ENCODE results near the gene PAPOLB.

Gene PAPOLB

GRCh38 chr7:4841836-4842235 is 20.0 kb downstream of the PAPOLB start:
- no peak overlapping the region for H3K4me3 ChIP-seq (replicated peaks in 1 of 2; ENCODE audit: low read depth in 2 of 2, low read length in 2 of 2)

GRCh38 chr7:4841007-4841784 is 20.6 kb downstream of the PAPOLB start:
- no peak overlapping the region for H3K4me3 ChIP-seq (replicated peaks in 1 of 2; ENCODE audit: low read depth in 2 of 2, low read length in 2 of 2)
- no peak for TF ChIP-seq CTCF (IDR thresholded peaks at IDR 0.05; ENCODE audit: low read depth, low read length)
- DNase-seq (ENCODE audit: low read depth in 2 of 2) = no peak

More at GRCh38 chr7:4841836-4842235, 20.0 kb downstream of the PAPOLB start:
- no peak for DNase-seq (ENCODE audit: low read depth in 2 of 2)
- TF ChIP-seq CTCF (IDR thresholded peaks at IDR 0.05; ENCODE audit: low read depth, low read length) = no peak

- DNase-seq (ENCODE audit: low read depth in 2 of 2) = no peak
- TF ChIP-seq CTCF (IDR thresholded peaks at IDR 0.05; ENCODE audit: low read depth, low read length) = no peak
- no peak overlapping the region for H3K4me3 ChIP-seq (replicated peaks in 1 of 2; ENCODE audit: low read depth in 2 of 2, low read length in 2 of 2)
These were observed 21.7 kb downstream of the PAPOLB start for GRCh38 chr7:4840079-4840501.

- DNase-seq (ENCODE audit: low read depth in 2 of 2) = no peak
- H3K4me3 ChIP-seq (replicated peaks in 1 of 2; ENCODE audit: low read depth in 2 of 2, low read length in 2 of 2) = no peak overlapping the region
- TF ChIP-seq CTCF (IDR thresholded peaks at IDR 0.05; ENCODE audit: low read depth, low read length) = no peak
These were observed 23.1 kb downstream of the PAPOLB start for GRCh38 chr7:4838626-4839334.

GRCh38 chr7:4837803-4838625 is 23.8 kb downstream of the PAPOLB start:
- DNase-seq (ENCODE audit: low read depth in 2 of 2) = no peak

More at GRCh38 chr7:4837803-4838625, 23.8 kb downstream of the PAPOLB start:
- no peak for TF ChIP-seq CTCF (IDR thresholded peaks at IDR 0.05; ENCODE audit: low read depth, low read length)
- no peak overlapping the region for H3K4me3 ChIP-seq (replicated peaks in 1 of 2; ENCODE audit: low read depth in 2 of 2, low read length in 2 of 2)
